ENCODE data around the gene UBE2M. TPM values are rescaled to one million over a fixed set of nuclear protein-coding genes. Genes with fewer than 3 reads are reported as not detected.
"Not testable (repeated sequence)": the region's sequence is repeated elsewhere in the genome, so short reads cannot be mapped to it uniquely, and the experiment has no call there.

The UBE2M gene
- total RNA-seq, 1 experiment from 2014 or later, result 108 TPM

DNA sequence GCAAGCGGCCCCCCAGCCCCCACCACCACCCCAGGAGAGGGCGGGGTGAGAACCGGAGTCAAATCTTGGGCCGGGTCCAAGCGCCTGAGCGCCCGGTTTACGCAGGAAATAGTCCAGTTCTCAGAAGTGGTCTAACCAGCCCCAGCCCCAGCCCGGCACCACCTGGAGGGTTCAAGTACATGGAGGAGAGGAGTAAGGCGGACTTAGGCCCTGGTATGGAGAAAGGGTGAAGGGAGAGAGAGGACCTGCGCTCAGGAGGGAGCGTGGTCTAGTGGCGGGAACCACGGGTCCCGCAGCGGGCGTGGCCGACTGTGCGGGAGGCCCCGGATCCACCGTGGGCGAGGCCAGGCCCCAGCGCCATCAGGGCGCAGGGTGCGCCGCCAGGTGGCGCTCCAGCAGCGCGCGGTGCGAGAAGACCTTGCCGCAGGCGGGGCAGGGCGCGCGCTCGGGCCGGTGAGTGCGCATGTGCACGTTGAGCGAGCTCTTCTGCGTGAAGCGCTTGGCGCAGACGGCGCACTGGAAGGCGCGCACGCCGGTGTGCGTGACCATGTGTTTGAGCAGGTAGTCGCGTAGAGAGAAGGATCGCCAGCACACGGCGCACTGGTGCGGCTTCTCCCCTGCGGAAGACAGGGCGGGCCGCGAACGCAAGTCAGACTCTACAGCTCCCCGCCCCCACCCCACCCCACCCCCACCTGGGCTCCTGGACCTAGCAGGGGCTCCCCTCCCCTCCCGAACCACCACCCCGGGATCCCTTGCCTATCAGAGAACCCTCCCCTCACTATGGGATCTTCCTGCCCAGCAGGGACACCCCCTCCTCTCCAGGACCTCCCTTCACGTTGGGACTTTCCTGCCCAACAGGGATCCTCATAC is 44.5 kb downstream of the UBE2M start:
- no peak for DNase-seq (ENCODE audit: low spot score)

DNA sequence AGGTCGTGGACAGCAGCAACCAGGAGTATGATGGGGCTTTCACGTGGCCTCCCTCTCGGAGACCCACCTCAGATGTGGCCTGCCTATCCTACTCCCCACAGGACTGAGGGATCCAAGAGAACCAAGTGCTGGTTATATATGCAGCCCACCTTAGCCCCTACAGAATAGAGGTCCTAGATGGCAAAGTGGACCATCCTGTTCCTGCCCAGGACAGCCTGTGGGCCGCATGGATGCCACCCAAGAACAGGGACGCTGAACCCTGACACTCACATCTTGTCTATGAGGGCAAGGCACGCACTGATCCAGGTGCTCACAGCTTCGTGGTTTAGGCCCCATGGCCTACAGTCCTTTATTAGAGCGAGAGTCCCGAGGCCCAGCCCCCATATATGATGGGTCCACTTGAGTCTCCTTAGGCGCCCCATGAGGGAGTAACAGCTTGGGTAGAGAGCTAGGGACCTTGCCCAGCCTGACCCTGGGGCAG is 45.2 kb downstream of the UBE2M start:
- no peak for DNase-seq (ENCODE audit: low spot score)

GRCh38 chr19:58511353-58512208 is 46.8 kb downstream of the UBE2M start, which contains the start of gene SLC27A5:
Gene SLC27A5 (minus strand): TSS chr19:58511992. CDS start chr19:58511955, 37 bp downstream.
- no peak for DNase-seq (ENCODE audit: low spot score)

- no peak for DNase-seq (ENCODE audit: low spot score)
Observed at GRCh38 chr19:58510084-58510862, 48.1 kb downstream of the UBE2M start.

DNA sequence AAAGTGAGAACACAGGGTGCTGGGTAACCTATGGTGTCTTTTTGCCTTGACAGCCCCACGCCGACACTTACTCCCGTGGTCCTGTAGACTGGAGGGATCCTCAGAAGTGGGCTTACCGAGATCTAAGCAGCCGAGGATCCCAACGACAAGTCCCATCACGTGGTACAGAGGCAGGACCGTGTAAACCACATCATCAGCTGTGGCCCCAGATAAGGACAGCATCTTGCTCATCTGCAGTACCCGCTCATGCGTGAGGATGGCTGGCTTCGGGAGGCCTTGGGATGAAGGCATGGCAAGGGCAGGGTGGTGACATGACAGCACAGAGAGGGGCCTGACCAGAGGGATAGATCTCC is 48.7 kb downstream of the UBE2M start:
- DNase-seq (ENCODE audit: low spot score), result no peak

- DNase-seq (ENCODE audit: low spot score), result not testable (repeated sequence)
Observed at GRCh38 chr19:58507602-58508223, 50.7 kb downstream of the UBE2M start.

Other genes with a start within 250 kb of the UBE2M start
- 2.6 and 2.8 TPM in 2 replicates for gene ZSCAN22, start 231.6 kb downstream of the UBE2M start, total RNA-seq (2014; rRNA removed; shearing (Covaris generic))
- gene A1BG, start 205.1 kb downstream of the UBE2M start, total RNA-seq (2014; rRNA removed; shearing (Covaris generic)), result 24.5 and 31.5 TPM in 2 replicates
- gene ZNF497, start 195.9 kb downstream of the UBE2M start, total RNA-seq (2014; rRNA removed; shearing (Covaris generic)), result 1.6 and 5.1 TPM in 2 replicates
- gene ZNF837, start 177.6 kb downstream of the UBE2M start, total RNA-seq (2014; rRNA removed; shearing (Covaris generic)), result 1.4 and 1.9 TPM in 2 replicates
- gene RPS5, start 171.3 kb downstream of the UBE2M start, total RNA-seq (2014; rRNA removed; shearing (Covaris generic)), result 3,081 and 3,534 TPM in 2 replicates
- gene RNF225, start 163.0 kb downstream of the UBE2M start, total RNA-seq (2014; rRNA removed; shearing (Covaris generic)), result not detected in 2 replicates
- 15.6 and 23.6 TPM in 2 replicates for gene ZNF584, start 150.0 kb downstream of the UBE2M start, total RNA-seq (2014; rRNA removed; shearing (Covaris generic))
- gene ZNF132, start 118.5 kb downstream of the UBE2M start, total RNA-seq (2014; rRNA removed; shearing (Covaris generic)), result 4.0 and 6.4 TPM in 2 replicates
- gene ZNF324B, start 107.0 kb downstream of the UBE2M start, total RNA-seq (2014; rRNA removed; shearing (Covaris generic)), result 3.3 and 6.7 TPM in 2 replicates
- gene ZNF324, start 91.5 kb downstream of the UBE2M start, total RNA-seq (2014; rRNA removed; shearing (Covaris generic)), result 7.1 and 10.1 TPM in 2 replicates
- 9.8 and 14.7 TPM in 2 replicates for gene ZNF446, start 82.3 kb downstream of the UBE2M start, total RNA-seq (2014; rRNA removed; shearing (Covaris generic))
- gene SLC27A5, start 46.6 kb downstream of the UBE2M start, total RNA-seq (2014; rRNA removed; shearing (Covaris generic)), result 18.1 and 19.7 TPM in 2 replicates
- 1.6 and 4.6 TPM in 2 replicates for gene ZBTB45, start 38.8 kb downstream of the UBE2M start, total RNA-seq (2014; rRNA removed; shearing (Covaris generic))
- 378 and 416 TPM in 2 replicates for gene TRIM28, start 14.5 kb downstream of the UBE2M start, total RNA-seq (2014; rRNA removed; shearing (Covaris generic))
- 242 and 244 TPM in 2 replicates for gene CHMP2A, start 3.5 kb downstream of the UBE2M start, total RNA-seq (2014; rRNA removed; shearing (Covaris generic))
- 3.5 and 5.4 TPM in 2 replicates for gene MZF1, start 14.7 kb upstream of the UBE2M start, total RNA-seq (2014; rRNA removed; shearing (Covaris generic))

All from H4 (cell line).